K562 (cell line): ENCODE data around the gene TENM4.

Experiments used
- CTCF ChIP-seq, 3 experiments: IDR thresholded peaks in 2 of 3; conservative IDR thresholded peaks in 1 of 3; 2 replicates each; pipeline ENCODE4 v1.5.1; 2011 to 2012; ENCODE audit warnings: low read length in 3 of 3, mild to moderate bottlenecking in 3 of 3, control low read depth in 2 of 3, improper control_type of control experiment in 1 of 3, inconsistent platforms in 1 of 3, low read depth in 1 of 3, mixed read lengths in 1 of 3, moderate library complexity in 1 of 3; ENCODE audit not compliant: insufficient read depth in 2 of 3
- ELF4 ChIP-seq: fragments of 450-650 bp; formaldehyde crosslinking; IDR thresholded peaks from 2 replicates; pipeline ENCODE4 v1.4.0; 2022; ENCODE audit warnings: missing genetic modification characterization
- HNRNPH1 ChIP-seq: fragments of 200-400 bp; formaldehyde crosslinking; optimal IDR thresholded peaks from 2 replicates; pipeline ENCODE3; 2017; ENCODE audit warnings: low read depth, mild to moderate bottlenecking, low read length, moderate library complexity
- HNRNPLL ChIP-seq: fragments of 200-400 bp; formaldehyde crosslinking; IDR thresholded peaks from 2 replicates; pipeline ENCODE4 v1.6.1; 2017; ENCODE audit warnings: low read length, low read depth, mild to moderate bottlenecking; ENCODE audit not compliant: poor library complexity, severe bottlenecking
- NBN ChIP-seq: fragments of 450-650 bp; IDR thresholded peaks from 2 replicates; pipeline ENCODE4 v1.6.1; 2016; ENCODE audit warnings: low read depth, mild to moderate bottlenecking
- PCBP1 ChIP-seq: fragments of 200-400 bp; formaldehyde crosslinking; IDR thresholded peaks from 2 replicates; pipeline ENCODE4 v1.6.1; 2018; ENCODE audit warnings: mild to moderate bottlenecking, low read depth, low read length; ENCODE audit not compliant: poor library complexity, severe bottlenecking
- POLR2A ChIP-seq: fragments of 450-650 bp; conservative IDR thresholded peaks from 2 replicates; pipeline ENCODE4 v1.6.1; 2016
- SPI1 ChIP-seq: IDR thresholded peaks from 2 replicates; pipeline ENCODE4 v1.6.1; 2011; ENCODE audit warnings: low read depth, low read length, control low read depth, borderline replicate concordance
- U2AF2 ChIP-seq: fragments of 200-400 bp; formaldehyde crosslinking; optimal IDR thresholded peaks from 2 replicates; pipeline ENCODE3; 2017; ENCODE audit warnings: low read depth, mild to moderate bottlenecking, low read length
- YY1 ChIP-seq, 3 experiments: IDR thresholded peaks; 2 replicates each; pipeline ENCODE4 v1.6.1; 2011; ENCODE audit warnings: low read length in 2 of 3, mild to moderate bottlenecking in 2 of 3, moderate library complexity in 2 of 3, borderline replicate concordance in 1 of 3, control low read depth in 1 of 3, low read depth in 1 of 3; ENCODE audit not compliant: insufficient read depth in 3 of 3, insufficient replicate concordance in 2 of 3, control insufficient read depth in 1 of 3, insufficient read length in 1 of 3; ENCODE audit errors: extremely low read depth in 1 of 3
- ZC3H4 ChIP-seq: sonication (generic); formaldehyde crosslinking; IDR thresholded peaks from 2 replicates; pipeline ENCODE4 v1.9.0; 2021; ENCODE audit warnings: missing genetic modification reagents, borderline replicate concordance
- ZNF695 ChIP-seq: fragments of 450-650 bp; formaldehyde crosslinking; IDR thresholded peaks from 2 replicates; pipeline ENCODE4 v1.4.0; 2020; ENCODE audit warnings: mild to moderate bottlenecking, moderate library complexity
- TF ChIP-seq, protein P1 (sequence below): fragments of 450-650 bp; IDR thresholded peaks from 2 replicates; pipeline ENCODE4 v1.6.1; 2016; ENCODE audit warnings: borderline replicate concordance

DNA sequence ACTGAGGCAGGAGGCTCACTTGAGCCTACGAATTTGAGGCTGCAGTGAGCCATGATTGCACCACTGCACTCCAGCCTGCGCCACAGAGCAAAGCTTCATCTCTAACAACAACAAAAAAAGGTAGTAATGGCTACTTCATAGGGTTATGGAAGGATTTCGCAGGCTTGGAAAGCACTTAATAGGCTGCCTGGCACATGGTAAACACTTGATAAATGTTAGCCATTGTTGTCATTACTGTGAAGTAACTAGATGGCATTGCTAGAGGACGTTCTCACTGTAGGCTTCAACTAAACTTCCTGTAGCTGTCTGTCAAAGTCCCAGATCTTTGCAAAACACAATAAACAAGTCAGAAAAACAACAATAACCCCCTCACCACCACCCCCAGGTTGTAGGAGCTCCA, 508.9 kb downstream of the TENM4 start:
- TF ChIP-seq SPI1 (no peak), ELF4 (CRISPR knock-in tag) (no peak), ZC3H4 (CRISPR knock-in tag) (no peak), NBN (no peak), PCBP1 (no peak), ZNF695 (CRISPR knock-in tag) (no peak), POLR2A (no peak), HNRNPLL (no peak), HNRNPH1 (no peak), YY1 (IDR thresholded peaks at IDR 0.05; ENCODE audit: borderline replicate concordance in 1 of 3, control insufficient read depth in 1 of 3, extremely low read depth in 1 of 3, insufficient read depth in 3 of 3, insufficient read length in 1 of 3, insufficient replicate concordance in 2 of 3, low read depth in 1 of 3, low read length in 2 of 3) (no peak), CTCF (IDR thresholded peaks at IDR 0.05 in 2 of 3, conservative IDR thresholded peaks at IDR 0.05 in 1 of 3; ENCODE audit: insufficient read depth in 2 of 3, low read depth in 1 of 3, low read length in 3 of 3) (no peak), U2AF2 (no peak)
- TF ChIP-seq, protein P1, sequence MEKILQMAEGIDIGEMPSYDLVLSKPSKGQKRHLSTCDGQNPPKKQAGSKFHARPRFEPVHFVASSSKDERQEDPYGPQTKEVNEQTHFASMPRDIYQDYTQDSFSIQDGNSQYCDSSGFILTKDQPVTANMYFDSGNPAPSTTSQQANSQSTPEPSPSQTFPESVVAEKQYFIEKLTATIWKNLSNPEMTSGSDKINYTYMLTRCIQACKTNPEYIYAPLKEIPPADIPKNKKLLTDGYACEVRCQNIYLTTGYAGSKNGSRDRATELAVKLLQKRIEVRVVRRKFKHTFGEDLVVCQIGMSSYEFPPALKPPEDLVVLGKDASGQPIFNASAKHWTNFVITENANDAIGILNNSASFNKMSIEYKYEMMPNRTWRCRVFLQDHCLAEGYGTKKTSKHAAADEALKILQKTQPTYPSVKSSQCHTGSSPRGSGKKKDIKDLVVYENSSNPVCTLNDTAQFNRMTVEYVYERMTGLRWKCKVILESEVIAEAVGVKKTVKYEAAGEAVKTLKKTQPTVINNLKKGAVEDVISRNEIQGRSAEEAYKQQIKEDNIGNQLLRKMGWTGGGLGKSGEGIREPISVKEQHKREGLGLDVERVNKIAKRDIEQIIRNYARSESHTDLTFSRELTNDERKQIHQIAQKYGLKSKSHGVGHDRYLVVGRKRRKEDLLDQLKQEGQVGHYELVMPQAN = no peak
